Activated CD8-positive, alpha-beta memory T cell treated with anti-CD3 and anti-CD28 coated beads, Interleukin-2, amount 50 U/mL, for 24 hours (primary cell): ENCODE measurements around the gene ERG.

Source experiments
- DNase-seq: peaks from one replicate; pipeline ENCODE4 v3.0.0-alpha.2; 2020; ENCODE audit errors: extremely low read depth

ERG gene

GRCh38 chr21:38392661-38393060 is 105.6 kb downstream of the ERG start:
- no peak for DNase-seq

- DNase-seq = no peak
Observed at GRCh38 chr21:38389896-38390295, 108.4 kb downstream of the ERG start.

GRCh38 chr21:38389354-38389676 is 109.0 kb downstream of the ERG start:
- no peak for DNase-seq

GRCh38 chr21:38388647-38389353 is 109.5 kb downstream of the ERG start:
- no peak for DNase-seq

GRCh38 chr21:38388203-38388602 is 110.1 kb downstream of the ERG start:
- no peak for DNase-seq

GRCh38 chr21:38386967-38387366 is 111.3 kb downstream of the ERG start:
- no peak for DNase-seq

- no peak for DNase-seq
Observed at GRCh38 chr21:38385427-38386175, 112.7 kb downstream of the ERG start.

GRCh38 chr21:38384675-38385426 is 113.4 kb downstream of the ERG start:
- DNase-seq = no peak

- DNase-seq = no peak
Observed at GRCh38 chr21:38384238-38384560, 114.1 kb downstream of the ERG start.

- DNase-seq = no peak
Observed at GRCh38 chr21:38383411-38384237, 114.7 kb downstream of the ERG start.

- no peak for DNase-seq
Observed at GRCh38 chr21:38380481-38381137, 117.7 kb downstream of the ERG start.

GRCh38 chr21:38379147-38379546 is 119.1 kb downstream of the ERG start:
- DNase-seq = no peak

- no peak for DNase-seq
Observed at GRCh38 chr21:38377165-38378088, 120.8 kb downstream of the ERG start.

GRCh38 chr21:38376693-38377092 is 121.6 kb downstream of the ERG start:
- no peak for DNase-seq

GRCh38 chr21:38376235-38376634 is 122.0 kb downstream of the ERG start:
- DNase-seq = no peak

GRCh38 chr21:38367646-38368045 is 130.6 kb downstream of the ERG start:
- DNase-seq = no peak

- DNase-seq = no peak
Observed at GRCh38 chr21:38365521-38365920, 132.8 kb downstream of the ERG start.

- no peak for DNase-seq
Observed at GRCh38 chr21:38363693-38364092, 134.6 kb downstream of the ERG start.

- no peak for DNase-seq
Observed at GRCh38 chr21:38361324-38361723, 137.0 kb downstream of the ERG start.

- no peak for DNase-seq
Observed at GRCh38 chr21:38359835-38360234, 138.4 kb downstream of the ERG start.
